SH-SY5Y (cell line): ENCODE measurements around the gene SPI1.

Experiments
- GATA2 ChIP-seq: IDR thresholded peaks from 2 replicates; pipeline ENCODE4 v1.6.1; 2011; ENCODE audit warnings: mild to moderate bottlenecking, low read depth, low read length
- GATA3 ChIP-seq: IDR thresholded peaks from 2 replicates; pipeline ENCODE4 v1.6.1; 2011; ENCODE audit warnings: low read depth, mild to moderate bottlenecking, low read length, moderate library complexity

DNA sequence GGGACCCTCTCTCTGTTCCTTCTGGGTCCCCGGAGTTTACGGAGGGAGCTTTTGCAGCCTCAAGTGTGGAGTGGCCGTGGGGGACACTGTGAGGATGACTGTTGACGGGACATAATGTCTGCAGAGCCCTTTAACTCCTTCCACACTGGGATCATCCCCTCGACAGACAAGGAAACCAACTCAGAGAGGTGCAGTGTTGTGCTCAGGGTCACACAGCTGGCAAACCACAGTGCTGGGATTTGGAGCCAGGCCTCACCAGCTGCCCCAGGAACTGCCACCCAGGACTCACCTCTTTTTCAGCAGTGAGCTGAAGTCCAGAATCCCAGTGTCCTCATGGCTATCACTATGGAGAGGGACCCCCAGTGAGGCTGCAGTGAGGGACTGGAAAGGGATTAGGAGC lies 31.2 kb downstream of the SPI1 start:
- no peak for TF ChIP-seq GATA2
- no peak for TF ChIP-seq GATA3
